Mesenchymal stem cell (in vitro differentiated cells and primary cell): Measurements from ENCODE around the gene RPA3.

Experiments used
- DNase-seq: peaks from one replicate; pipeline ENCODE4 v3.0.0-alpha.2; 2013
- H2AFZ ChIP-seq: one replicate; pipeline ENCODE4 v1.6.1; 2013; ENCODE audit warnings: low read depth, mild to moderate bottlenecking, control low read depth, inconsistent platforms, low read length, moderate library complexity
- H2AK5ac ChIP-seq: 2 replicates; pipeline ENCODE4 v1.6.1; 2013; ENCODE audit warnings: low read length, moderate library complexity, mild to moderate bottlenecking, inconsistent platforms; ENCODE audit not compliant: severe bottlenecking
- H2BK120ac ChIP-seq: one replicate; pipeline ENCODE4 v1.6.1; 2013; ENCODE audit warnings: low read depth, mild to moderate bottlenecking, inconsistent platforms, low read length, moderate library complexity
- H2BK12ac ChIP-seq, 2 experiments: one replicate each; pipeline ENCODE4 v1.6.1; 2013; ENCODE audit warnings: inconsistent platforms in 2 of 2, low read length in 2 of 2, mild to moderate bottlenecking in 2 of 2, moderate library complexity in 2 of 2, control low read depth in 1 of 2
- H2BK15ac ChIP-seq: one replicate; pipeline ENCODE4 v1.6.1; 2013; ENCODE audit warnings: mild to moderate bottlenecking, low read depth, inconsistent platforms; ENCODE audit not compliant: poor library complexity, severe bottlenecking
- H2BK5ac ChIP-seq: 2 replicates; pipeline ENCODE4 v1.6.1; 2013; ENCODE audit warnings: low read depth, mild to moderate bottlenecking, low read length, control low read depth, inconsistent platforms; ENCODE audit not compliant: poor library complexity, severe bottlenecking
- H3K14ac ChIP-seq, 2 experiments: one replicate each; pipeline ENCODE4 v1.6.1; 2013; ENCODE audit warnings: inconsistent platforms in 2 of 2, low read length in 2 of 2, control low read depth in 1 of 2, mild to moderate bottlenecking in 1 of 2, moderate library complexity in 1 of 2
- H3K18ac ChIP-seq, 2 experiments: one replicate each; pipeline ENCODE4 v1.6.1; 2013; ENCODE audit warnings: inconsistent platforms in 2 of 2, low read length in 2 of 2, control low read depth in 1 of 2, low read depth in 1 of 2, mild to moderate bottlenecking in 1 of 2
- H3K23ac ChIP-seq, 2 experiments: one replicate each; pipeline ENCODE4 v1.6.1; 2013; ENCODE audit warnings: inconsistent platforms in 2 of 2, low read length in 2 of 2, mild to moderate bottlenecking in 2 of 2, moderate library complexity in 2 of 2, control low read depth in 1 of 2
- H3K27ac ChIP-seq: 2 replicates; pipeline ENCODE4 v1.5.1; 2013; ENCODE audit warnings: mild to moderate bottlenecking, moderate library complexity, low read length, control low read depth, inconsistent platforms; ENCODE audit not compliant: poor library complexity, severe bottlenecking
- H3K27me3 ChIP-seq, 2 experiments: 2 replicates each; pipeline versions ENCODE4 v1.6.1 to v1.7.0; 2013; ENCODE audit warnings: low read length in 2 of 2, mild to moderate bottlenecking in 2 of 2, moderate library complexity in 2 of 2, control low read depth in 1 of 2, inconsistent platforms in 1 of 2; ENCODE audit not compliant: control insufficient read depth in 1 of 2, insufficient read depth in 1 of 2
- H3K36me3 ChIP-seq, 2 experiments: 2 replicates each; pipeline versions ENCODE4 v1.6.1 to v1.7.0; 2013; ENCODE audit warnings: low read length in 2 of 2, control low read depth in 1 of 2, inconsistent platforms in 1 of 2, low read depth in 1 of 2, mild to moderate bottlenecking in 1 of 2; ENCODE audit not compliant: insufficient read depth in 2 of 2, control insufficient read depth in 1 of 2
- H3K4ac ChIP-seq, 2 experiments: one replicate each; pipeline ENCODE4 v1.6.1; 2013; ENCODE audit warnings: inconsistent platforms in 2 of 2, low read length in 2 of 2, mild to moderate bottlenecking in 2 of 2, moderate library complexity in 2 of 2, control low read depth in 1 of 2, low read depth in 1 of 2
- H3K4me1 ChIP-seq: 2 replicates; pipeline ENCODE4 v1.6.1; 2013; ENCODE audit warnings: low read depth, low read length, control low read depth; ENCODE audit not compliant: control insufficient read depth, insufficient read depth
- H3K4me2 ChIP-seq: 2 replicates; pipeline ENCODE4 v1.6.1; 2013; ENCODE audit warnings: low read length, mild to moderate bottlenecking, inconsistent platforms; ENCODE audit not compliant: poor library complexity, severe bottlenecking
- H3K4me3 ChIP-seq, 2 experiments: 2 replicates each; pipeline versions ENCODE4 v1.5.1 to v1.7.0; 2013; ENCODE audit warnings: low read length in 2 of 2, mild to moderate bottlenecking in 2 of 2, control low read depth in 1 of 2, low read depth in 1 of 2; ENCODE audit not compliant: insufficient read depth in 1 of 2
- H3K79me1 ChIP-seq: replicated peaks from 2 replicates; pipeline ENCODE4 v1.6.1; 2013; ENCODE audit warnings: mild to moderate bottlenecking, control low read depth, low read length, inconsistent platforms; ENCODE audit not compliant: poor library complexity, severe bottlenecking
- H3K9ac ChIP-seq: 2 replicates; pipeline ENCODE4 v1.7.0; 2013; ENCODE audit warnings: mild to moderate bottlenecking, low read length, moderate library complexity
- H3K9me3 ChIP-seq: 2 replicates; pipeline ENCODE4 v1.7.0; 2013; ENCODE audit warnings: mild to moderate bottlenecking, low read length; ENCODE audit not compliant: control insufficient read depth
- H4K8ac ChIP-seq: one replicate; pipeline ENCODE4 v1.6.1; 2013; ENCODE audit warnings: inconsistent platforms, mild to moderate bottlenecking, low read length, moderate library complexity
- H4K91ac ChIP-seq: one replicate; pipeline ENCODE4 v1.6.1; 2013; ENCODE audit warnings: mild to moderate bottlenecking, low read length, inconsistent platforms
- WGBS: methylation state at CpG from one replicate; pipeline ENCODE4 v1.1.7; 2013; ENCODE audit warnings: mixed read lengths; 5-methylcytosine and 5-hydroxymethylcytosine counted together

Gene RPA3

GRCh38 chr7:7614018-7614741 is 104.2 kb downstream of the RPA3 start:
- Histone ChIP-seq H4K91ac (no peak overlapping the region), H2AFZ (no peak overlapping the region), H3K4me1 (no peaks in the 10 kb centered on the region), H2BK12ac (no peak overlapping the region), H3K4me3 (no peak overlapping the region), H3K27me3 (no peaks in the 10 kb centered on the region), H4K8ac (no peak overlapping the region), H3K79me1 (no peaks in the 10 kb centered on the region), H2BK5ac (no peak overlapping the region), H3K4me2 (no peak overlapping the region), H2AK5ac (no peak overlapping the region), H3K9ac (no peak overlapping the region), H3K27ac (no peak overlapping the region), H3K9me3 (no peaks in the 10 kb centered on the region), H3K23ac (no peak overlapping the region), H3K14ac (no peak overlapping the region), H2BK120ac (no peak overlapping the region), H3K36me3 (no peaks in the 10 kb centered on the region), H3K18ac (no peak overlapping the region), H2BK15ac (no peak overlapping the region), H3K4ac (no peak overlapping the region)
- WGBS, result 100% methylated on average over 3 of the region's 4 CpGs
- DNase-seq, result no peak

GRCh38 chr7:7613210-7613609 is 105.2 kb downstream of the RPA3 start:
- H3K36me3 ChIP-seq, result peaks cover 0 to 7% of the 10 kb centered on the region in 2 experiments

GRCh38 chr7:7612519-7612918 is 105.9 kb downstream of the RPA3 start:
- Histone ChIP-seq H3K9me3 (no peaks in the 10 kb centered on the region), H3K27me3 (no peaks in the 10 kb centered on the region), H2BK120ac (no peak overlapping the region), H3K4ac (no peak overlapping the region), H4K91ac (no peak overlapping the region), H2BK5ac (no peak overlapping the region), H3K4me3 (no peak overlapping the region), H2AK5ac (no peak overlapping the region), H3K9ac (no peak overlapping the region), H3K79me1 (no peaks in the 10 kb centered on the region), H3K36me3 (peaks cover 0 to 13% of the 10 kb centered on the region in 2 experiments), H3K27ac (no peak overlapping the region), H2AFZ (no peak overlapping the region), H4K8ac (no peak overlapping the region), H3K4me2 (no peak overlapping the region), H2BK15ac (no peak overlapping the region), H3K14ac (no peak overlapping the region), H3K18ac (no peak overlapping the region), H3K23ac (no peak overlapping the region), H3K4me1 (no peaks in the 10 kb centered on the region), H2BK12ac (no peak overlapping the region)
- 100% methylated on average over 1 of the region's 1 CpG for WGBS
- no peak for DNase-seq

More at GRCh38 chr7:7613210-7613609, 105.2 kb downstream of the RPA3 start:
- Histone ChIP-seq H2BK15ac (no peak overlapping the region), H3K4me3 (no peak overlapping the region), H3K23ac (no peak overlapping the region), H2BK120ac (no peak overlapping the region), H3K79me1 (no peaks in the 10 kb centered on the region), H3K4me2 (no peak overlapping the region), H3K18ac (no peak overlapping the region), H2BK12ac (no peak overlapping the region), H3K9me3 (no peaks in the 10 kb centered on the region), H3K27me3 (no peaks in the 10 kb centered on the region), H3K14ac (no peak overlapping the region), H3K4ac (no peak overlapping the region), H2BK5ac (no peak overlapping the region), H2AFZ (no peak overlapping the region), H4K91ac (no peak overlapping the region), H3K9ac (no peak overlapping the region), H4K8ac (no peak overlapping the region), H2AK5ac (no peak overlapping the region), H3K27ac (no peak overlapping the region), H3K4me1 (no peaks in the 10 kb centered on the region)
- no CpG with 5 or more reads among the region's 1 CpG for WGBS
- DNase-seq, result no peak

GRCh38 chr7:7609330-7609729 is 109.1 kb downstream of the RPA3 start:
- Histone ChIP-seq H4K8ac (no peak overlapping the region), H3K4me2 (no peak overlapping the region), H4K91ac (no peak overlapping the region), H3K9ac (no peak overlapping the region), H3K36me3 (peaks cover 0 to 30% of the 10 kb centered on the region in 2 experiments), H3K9me3 (no peaks in the 10 kb centered on the region), H3K23ac (no peak overlapping the region), H2BK15ac (no peak overlapping the region), H3K4ac (no peak overlapping the region), H3K27me3 (no peaks in the 10 kb centered on the region), H2BK120ac (no peak overlapping the region), H3K4me3 (no peak overlapping the region), H2BK5ac (no peak overlapping the region), H3K79me1 (no peaks in the 10 kb centered on the region), H2AK5ac (no peak overlapping the region), H2BK12ac (no peak overlapping the region), H3K18ac (no peak overlapping the region), H3K27ac (no peak overlapping the region), H3K4me1 (no peaks in the 10 kb centered on the region), H3K14ac (no peak overlapping the region), H2AFZ (no peak overlapping the region)
- DNase-seq, result no peak
- no CpG with 5 or more reads among the region's 2 CpGs for WGBS
